ENCODE data around the gene KATNAL2. TPM values are rescaled to one million over a fixed set of nuclear protein-coding genes. Genes with fewer than 3 reads are reported as not detected.
A peak's percentile ranks its signal among the peaks of the same experiment; 100 is the strongest.

Gene KATNAL2
- total and polyA plus RNA-seq, 5 donors, result 5.0 to 7.0 (median 6.0) TPM

GRCh38 chr18:47081578-47081977 lies 164.2 kb downstream of the KATNAL2 start:
- Histone ChIP-seq H3K4me3 (ENCODE audit: low read length) (no peak overlapping the region), H3K27me3 (ENCODE audit: control insufficient read depth, insufficient read depth) (no peaks in the 10 kb centered on the region), H3K4me1 (ENCODE audit: control insufficient read depth, insufficient read depth, low read length) (no peaks in the 10 kb centered on the region), H3K9me3 (ENCODE audit: control insufficient read depth, low read length) (no peaks in the 10 kb centered on the region), H3K27ac (ENCODE audit: low read length) (no peak overlapping the region)
- ATAC-seq (no peak), DNase-seq (no peak)
- intact Hi-C loops (cut with DNase I), result no loop called here
- WGBS, result 86% methylated on average over 2 of the region's 2 CpGs

GRCh38 chr18:47087676-47088075 lies 170.3 kb downstream of the KATNAL2 start:
- WGBS, result 90% methylated on average over 5 of the region's 5 CpGs
- DNase-seq, result no peak
- Histone ChIP-seq H3K4me1 (ENCODE audit: control insufficient read depth, insufficient read depth, low read length) (no peaks in the 10 kb centered on the region), H3K9me3 (ENCODE audit: control insufficient read depth, low read length) (no peaks in the 10 kb centered on the region), H3K4me3 (ENCODE audit: low read length) (no peak overlapping the region), H3K27me3 (ENCODE audit: control insufficient read depth, insufficient read depth) (no peaks in the 10 kb centered on the region), H3K27ac (ENCODE audit: low read length) (no peak overlapping the region)
- intact Hi-C loops (cut with DNase I), result no loop called here
- no peak for ATAC-seq

GRCh38 chr18:47095810-47096209 lies 178.4 kb downstream of the KATNAL2 start:
- no peaks in the 10 kb centered on the region for H3K27me3 ChIP-seq (ENCODE audit: control insufficient read depth, insufficient read depth)
- ATAC-seq (no peak), DNase-seq (no peak)
- intact Hi-C loops (cut with DNase I), result loop anchor here in 2 of 4 donors (5.0 to 10.0 kb wide), 2 partner anchors 106 to 659 kb away; no protein-coding TSS in a partner anchor
- H3K9me3 ChIP-seq (ENCODE audit: control insufficient read depth, low read length), result no peaks in the 10 kb centered on the region
- 71% methylated on average over 3 of the region's 3 CpGs for WGBS
- no peaks in the 10 kb centered on the region for H3K4me1 ChIP-seq (ENCODE audit: control insufficient read depth, insufficient read depth, low read length)
- no peak overlapping the region for H3K4me3 ChIP-seq (ENCODE audit: low read length)
- no peak overlapping the region for H3K27ac ChIP-seq (ENCODE audit: low read length)

GRCh38 chr18:47100212-47100831 lies 182.9 kb downstream of the KATNAL2 start:
- H3K27ac ChIP-seq (ENCODE audit: low read length), result no peak overlapping the region
- no peaks in the 10 kb centered on the region for H3K4me1 ChIP-seq (ENCODE audit: control insufficient read depth, insufficient read depth, low read length)
- intact Hi-C loops (cut with DNase I), result loop anchor here in 2 of 4 donors (2.0 to 10.0 kb wide), 2 partner anchors 104 to 644 kb away; no protein-coding TSS in a partner anchor
- WGBS, result 25% methylated on average over 12 of the region's 12 CpGs
- peak; percentile 74 to 76 for ATAC-seq
- peak in 2 of 3 donors; percentile 19 to 47 for DNase-seq
- H3K4me3 ChIP-seq (ENCODE audit: low read length), result no peak overlapping the region
- no peaks in the 10 kb centered on the region for H3K27me3 ChIP-seq (ENCODE audit: control insufficient read depth, insufficient read depth)
- no peaks in the 10 kb centered on the region for H3K9me3 ChIP-seq (ENCODE audit: control insufficient read depth, low read length)

- no peak for DNase-seq
- no peak overlapping the region for H3K27ac ChIP-seq (ENCODE audit: low read length)
- H3K4me1 ChIP-seq (ENCODE audit: control insufficient read depth, insufficient read depth, low read length), result no peaks in the 10 kb centered on the region
- no peak for ATAC-seq
- 83% methylated on average over 3 of the region's 3 CpGs for WGBS
- H3K4me3 ChIP-seq (ENCODE audit: low read length), result no peak overlapping the region
- intact Hi-C loops (cut with DNase I), result loop anchor here in 2 of 4 donors (10.0 kb wide), 1 partner anchor 636 kb away; no protein-coding TSS in a partner anchor
- no peaks in the 10 kb centered on the region for H3K9me3 ChIP-seq (ENCODE audit: control insufficient read depth, low read length)
- H3K27me3 ChIP-seq (ENCODE audit: control insufficient read depth, insufficient read depth), result no peaks in the 10 kb centered on the region
Measured at GRCh38 chr18:47108373-47108772, 191.0 kb downstream of the KATNAL2 start.

- intact Hi-C loops (cut with DNase I), result loop anchor here in 2 of 4 donors (10.0 kb wide), 1 partner anchor 636 kb away; no protein-coding TSS in a partner anchor
- Histone ChIP-seq H3K9me3 (ENCODE audit: control insufficient read depth, low read length) (no peaks in the 10 kb centered on the region), H3K27ac (ENCODE audit: low read length) (no peak overlapping the region), H3K27me3 (ENCODE audit: control insufficient read depth, insufficient read depth) (no peaks in the 10 kb centered on the region), H3K4me3 (ENCODE audit: low read length) (no peak overlapping the region), H3K4me1 (ENCODE audit: control insufficient read depth, insufficient read depth, low read length) (no peaks in the 10 kb centered on the region)
- DNase-seq (no peak), ATAC-seq (no peak)
- 88% methylated on average over 7 of the region's 7 CpGs for WGBS
Measured at GRCh38 chr18:47108998-47109405, 191.6 kb downstream of the KATNAL2 start.

- Histone ChIP-seq H3K9me3 (ENCODE audit: control insufficient read depth, low read length) (no peaks in the 10 kb centered on the region), H3K27ac (ENCODE audit: low read length) (no peak overlapping the region), H3K4me3 (ENCODE audit: low read length) (no peak overlapping the region), H3K27me3 (ENCODE audit: control insufficient read depth, insufficient read depth) (no peaks in the 10 kb centered on the region), H3K4me1 (ENCODE audit: control insufficient read depth, insufficient read depth, low read length) (no peaks in the 10 kb centered on the region)
- DNase-seq, result no peak
- 77% methylated on average over 1 of the region's 1 CpG for WGBS
- intact Hi-C loops (cut with DNase I), result loop anchor here in 2 of 4 donors (10.0 kb wide), 1 partner anchor 635 kb away; no protein-coding TSS in a partner anchor
- no peak for ATAC-seq
Measured at GRCh38 chr18:47109720-47110119, 192.3 kb downstream of the KATNAL2 start.

- Histone ChIP-seq H3K27me3 (ENCODE audit: control insufficient read depth, insufficient read depth) (no peaks in the 10 kb centered on the region), H3K4me3 (ENCODE audit: low read length) (no peak overlapping the region), H3K9me3 (ENCODE audit: control insufficient read depth, low read length) (no peaks in the 10 kb centered on the region), H3K4me1 (ENCODE audit: control insufficient read depth, insufficient read depth, low read length) (no peaks in the 10 kb centered on the region), H3K27ac (ENCODE audit: low read length) (no peak overlapping the region)
- 85% methylated on average over 6 of the region's 6 CpGs for WGBS
- intact Hi-C loops (cut with DNase I), result no loop called here
- DNase-seq (no peak), ATAC-seq (no peak)
Measured at GRCh38 chr18:47110492-47111274, 193.3 kb downstream of the KATNAL2 start.

- H3K4me1 ChIP-seq (ENCODE audit: control insufficient read depth, insufficient read depth, low read length), result no peaks in the 10 kb centered on the region
- WGBS, result 92% methylated on average over 2 of the region's 2 CpGs
- no peak overlapping the region for H3K4me3 ChIP-seq (ENCODE audit: low read length)
- intact Hi-C loops (cut with DNase I), result no loop called here
- no peaks in the 10 kb centered on the region for H3K9me3 ChIP-seq (ENCODE audit: control insufficient read depth, low read length)
- H3K27ac ChIP-seq (ENCODE audit: low read length), result no peak overlapping the region
- no peak for DNase-seq
- ATAC-seq, result no peak
- H3K27me3 ChIP-seq (ENCODE audit: control insufficient read depth, insufficient read depth), result no peaks in the 10 kb centered on the region
Measured at GRCh38 chr18:47113796-47114540, 196.6 kb downstream of the KATNAL2 start.

- Histone ChIP-seq H3K9me3 (ENCODE audit: control insufficient read depth, low read length) (no peaks in the 10 kb centered on the region), H3K27ac (ENCODE audit: low read length) (no peak overlapping the region), H3K27me3 (ENCODE audit: control insufficient read depth, insufficient read depth) (no peaks in the 10 kb centered on the region), H3K4me1 (ENCODE audit: control insufficient read depth, insufficient read depth, low read length) (no peaks in the 10 kb centered on the region), H3K4me3 (ENCODE audit: low read length) (no peak overlapping the region)
- ATAC-seq (no peak), DNase-seq (no peak)
- intact Hi-C loops (cut with DNase I), result no loop called here
- 88% methylated on average over 2 of the region's 2 CpGs for WGBS
Measured at GRCh38 chr18:47115205-47115604, 197.8 kb downstream of the KATNAL2 start.

GRCh38 chr18:47118981-47119380 lies 201.6 kb downstream of the KATNAL2 start:
- Histone ChIP-seq H3K27me3 (ENCODE audit: control insufficient read depth, insufficient read depth) (no peaks in the 10 kb centered on the region), H3K9me3 (ENCODE audit: control insufficient read depth, low read length) (no peaks in the 10 kb centered on the region), H3K4me1 (ENCODE audit: control insufficient read depth, insufficient read depth, low read length) (no peaks in the 10 kb centered on the region), H3K27ac (ENCODE audit: low read length) (no peak overlapping the region), H3K4me3 (ENCODE audit: low read length) (no peak overlapping the region)
- intact Hi-C loops (cut with DNase I), result no loop called here
- 94% methylated on average over 2 of the region's 2 CpGs for WGBS
- DNase-seq, result no peak
- no peak for ATAC-seq

Data from right cardiac atrium (tissue), 5 donors.